Aorta (tissue), 5 donors: ENCODE data around the gene TMEM191B. TPM values are rescaled to one million over a fixed set of nuclear protein-coding genes. Genes with fewer than 3 reads are reported as not detected.
"Not testable (repeated sequence)": the region's sequence is repeated elsewhere in the genome, so short reads cannot be mapped to it uniquely, and the experiment has no call there.

Experiments used
- ATAC-seq: fragments of 200-7000 bp; cut with Tn5 transposase; one replicate; pipeline ENCODE4 v1.9.1; 2022; ENCODE audit warnings: moderate library complexity; ENCODE audit not compliant: low FRiP score
- DNase-seq, 2 donors: peaks; one replicate each; pipeline ENCODE4 v3.0.0-alpha.2; 2020
- H3K27ac ChIP-seq, 2 donors: one replicate each; pipeline ENCODE4 v1.5.1; 2013; ENCODE audit warnings: low read length in 2 of 2, mild to moderate bottlenecking in 2 of 2, moderate library complexity in 2 of 2, control low read depth in 1 of 2, inconsistent platforms in 1 of 2, low read depth in 1 of 2
- H3K27me3 ChIP-seq, 2 donors: one replicate each; pipeline ENCODE4 v1.6.1; 2013; ENCODE audit warnings: control low read depth in 1 of 2, low read length in 1 of 2, mild to moderate bottlenecking in 1 of 2, moderate library complexity in 1 of 2; ENCODE audit not compliant: insufficient read depth in 2 of 2, control insufficient read depth in 1 of 2
- H3K36me3 ChIP-seq, 2 donors: one replicate each; pipeline ENCODE4 v1.6.1; 2013; ENCODE audit warnings: control low read depth in 1 of 2, low read length in 1 of 2, mild to moderate bottlenecking in 1 of 2; ENCODE audit not compliant: insufficient read depth in 2 of 2, control insufficient read depth in 1 of 2
- H3K4me1 ChIP-seq, 2 donors: one replicate each; pipeline ENCODE4 v1.6.1; 2013; ENCODE audit warnings: low read length in 2 of 2, control low read depth in 1 of 2, mild to moderate bottlenecking in 1 of 2, moderate library complexity in 1 of 2; ENCODE audit not compliant: insufficient read depth in 2 of 2, control insufficient read depth in 1 of 2
- H3K4me3 ChIP-seq, 2 donors: one replicate each; pipeline ENCODE4 v1.5.1; 2013; ENCODE audit warnings: low read length in 2 of 2, control low read depth in 1 of 2, mild to moderate bottlenecking in 1 of 2
- H3K9me3 ChIP-seq: one replicate; pipeline ENCODE4 v1.6.1; 2013; ENCODE audit warnings: mild to moderate bottlenecking, low read length; ENCODE audit not compliant: control insufficient read depth
- WGBS, 2 donors: extraction: QIAGEN DNeasy Blood & Tissue Kit; methylation state at CpG; one replicate each; pipeline ENCODE4 v1.1.7; 2013; 5-methylcytosine and 5-hydroxymethylcytosine counted together
- intact Hi-C, 2 donors: fragments of 100-400 bp; cut with DNase I; formaldehyde crosslinking; loops; one replicate each; pipeline versions ENCODE4 v1.14.2 to v1.15.0; 2022
- long read RNA-seq, 2 donors: library from polyadenylated mRNA; unstranded; transcript quantifications; one replicate each; pipeline ENCODE4 v2.0.0, GENCODE V29; 2020 to 2021
- polyA plus RNA-seq, 2 donors: library from polyadenylated mRNA; stranded (reverse); fragments of 200-250 nt; gene quantifications; one replicate each; pipeline ENCODE4 v1.2.3, GENCODE V29; 2013
- total RNA-seq, 2 donors: library from RNA; stranded (reverse); fragmentation: NEBNext Ultra II Directional; extraction: Animal tissue kit (Norgen Biotek cat#: 25700); gene quantifications; one replicate each; pipeline ENCODE4 v1.2.1, GENCODE V29; 2021
- donor health status: healthy with polysubstance abuse.
- donor health status: Bipolar disorder and iron deficiency.
- donor health status: DM: no; HTN: no; CAD: no.
- donor health status: DM: no; HTN: no; CAD: no.
- donor health status: DM: yes; HTN: yes; CAD: no.

Gene TMEM191B
- total RNA-seq (not detected), polyA plus RNA-seq (1 to 10 TPM in 1 of 2 donors, not detected in 1; 3.8 TPM)
- long read RNA-seq, donor 1: 0 reads
- long read RNA-seq, donor 2: 0 reads

- DNase-seq, intact Hi-C loops, H3K36me3 ChIP-seq, H3K9me3 ChIP-seq, H3K27me3 ChIP-seq, H3K27ac ChIP-seq, H3K4me1 ChIP-seq, H3K4me3 ChIP-seq: not testable (repeated sequence)
- peak; percentile 58 for ATAC-seq
- WGBS, 2 donors: no CpG with 5 or more reads among the region's 65 CpGs
Observed at GRCh38 chr22:18527752-18528596, at the start of gene TMEM191B. TSS of gene TMEM191B (plus strand) at chr22:18527802. CDS start at chr22:18527981, 179 bp downstream.

GRCh38 chr22:18496227-18496626 lies 31.4 kb upstream of the TMEM191B start:
- H3K27ac ChIP-seq, H3K4me1 ChIP-seq, DNase-seq, H3K9me3 ChIP-seq, H3K27me3 ChIP-seq, H3K36me3 ChIP-seq, H3K4me3 ChIP-seq, ATAC-seq, intact Hi-C loops: not testable (repeated sequence)
- no CpG with 5 or more reads among the region's 3 CpGs for WGBS, 2 donors

GRCh38 chr22:18511327-18511726 lies 16.3 kb upstream of the TMEM191B start:
- intact Hi-C loops: not testable (repeated sequence)
- 76 to 78% methylated on average over 6 of the region's 6 CpGs for WGBS, 2 donors

GRCh38 chr22:18512378-18512777 lies 15.2 kb upstream of the TMEM191B start:
- intact Hi-C loops, H3K9me3 ChIP-seq, H3K4me1 ChIP-seq, H3K4me3 ChIP-seq, ATAC-seq, H3K36me3 ChIP-seq, H3K27me3 ChIP-seq, DNase-seq, H3K27ac ChIP-seq: not testable (repeated sequence)
- WGBS, 2 donors: 24 to 34% methylated on average over 5 to 6 of the region's 10 CpGs

More at GRCh38 chr22:18511327-18511726, 16.3 kb upstream of the TMEM191B start:
- H3K4me3 ChIP-seq, ATAC-seq, H3K4me1 ChIP-seq, DNase-seq, H3K36me3 ChIP-seq, H3K9me3 ChIP-seq, H3K27me3 ChIP-seq, H3K27ac ChIP-seq: not testable (repeated sequence)

GRCh38 chr22:18513454-18513853 lies 14.1 kb upstream of the TMEM191B start:
- H3K4me3 ChIP-seq, H3K4me1 ChIP-seq, intact Hi-C loops, H3K9me3 ChIP-seq, DNase-seq, H3K36me3 ChIP-seq, H3K27ac ChIP-seq, H3K27me3 ChIP-seq, ATAC-seq: not testable (repeated sequence)
- 31 to 32% methylated on average over 5 of the region's 10 CpGs for WGBS, 2 donors

- intact Hi-C loops, DNase-seq, H3K27ac ChIP-seq, H3K4me1 ChIP-seq, H3K4me3 ChIP-seq, ATAC-seq, H3K36me3 ChIP-seq, H3K27me3 ChIP-seq, H3K9me3 ChIP-seq: not testable (repeated sequence)
- WGBS, 2 donors: no CpG with 5 or more reads among the region's 5 CpGs
Observed at GRCh38 chr22:18518061-18518460, 9.5 kb upstream of the TMEM191B start, which contains the start of gene GGTLC3. TSS of gene GGTLC3 (minus strand) at chr22:18518161. CDS start at chr22:18517897, 264 bp downstream.

GRCh38 chr22:18522762-18523161 lies 4.8 kb upstream of the TMEM191B start:
- H3K27me3 ChIP-seq, H3K4me1 ChIP-seq, ATAC-seq, H3K9me3 ChIP-seq, DNase-seq, H3K36me3 ChIP-seq, H3K27ac ChIP-seq, H3K4me3 ChIP-seq, intact Hi-C loops: not testable (repeated sequence)
- no CpG with 5 or more reads among the region's 6 CpGs for WGBS, 2 donors

- H3K27ac ChIP-seq, H3K9me3 ChIP-seq, H3K4me1 ChIP-seq, H3K27me3 ChIP-seq, ATAC-seq, H3K36me3 ChIP-seq, intact Hi-C loops, H3K4me3 ChIP-seq, DNase-seq: not testable (repeated sequence)
- WGBS, 2 donors: no CpG with 5 or more reads among the region's 4 CpGs
Observed at GRCh38 chr22:18523328-18523727, 4.3 kb upstream of the TMEM191B start.
